H1 (cell line): ENCODE data around the gene AMN. TPM values are rescaled to one million over a fixed set of nuclear protein-coding genes. Genes with fewer than 3 reads are reported as not detected.

Experiments used
- CTCF ChIA-PET: fragments of 300-600 bp; sonication (Branson Sonifier 250); formaldehyde crosslinking; loops from one replicate; lab custom pipeline; 2021; ENCODE audit not compliant: partially characterized antibody; lab: Charles Lee
- POLR2A ChIA-PET: fragments of 300-600 bp; sonication (Branson Sonifier 250); formaldehyde crosslinking; loops from one replicate; lab custom pipeline; 2021; ENCODE audit warnings: inconsistent platforms; ENCODE audit not compliant: partially characterized antibody; lab: Charles Lee
- DNase-seq, 2 experiments: peaks; one replicate each; pipeline versions ENCODE4 v3.0.0 to v3.0.0-alpha.2; 2010 to 2022; ENCODE audit warnings: low spot score in 2 of 2, low read depth in 1 of 2, mixed read lengths in 1 of 2
- FAIRE-seq: peaks from 2 replicates; lab custom pipeline; 2011; peaks lifted over from hg19 to GRCh38; lab: Jason Lieb, UNC
- H2AFZ ChIP-seq: 2 replicates; pipeline ENCODE4 v1.8.1; 2012; ENCODE audit warnings: low read length, inconsistent platforms
- H2AK5ac ChIP-seq: 2 replicates; pipeline ENCODE4 v1.6.1; 2013; ENCODE audit warnings: low read depth, low read length
- H2BK120ac ChIP-seq: replicated peaks from 2 replicates; pipeline ENCODE3; 2013; ENCODE audit warnings: low read depth, low read length, inconsistent platforms
- H2BK12ac ChIP-seq: 2 replicates; pipeline ENCODE4 v1.6.1; 2013; ENCODE audit warnings: low read depth, low read length
- H2BK15ac ChIP-seq: 2 replicates; pipeline ENCODE4 v1.6.1; 2013; ENCODE audit warnings: low read length
- H2BK20ac ChIP-seq: 2 replicates; pipeline ENCODE4 v1.6.1; 2013; ENCODE audit warnings: low read length
- H2BK5ac ChIP-seq: 2 replicates; pipeline ENCODE4 v1.6.1; 2013; ENCODE audit warnings: low read depth, low read length
- H3K14ac ChIP-seq: 2 replicates; pipeline ENCODE4 v1.6.1; 2013; ENCODE audit warnings: inconsistent platforms; ENCODE audit not compliant: insufficient read length
- H3K18ac ChIP-seq: 2 replicates; pipeline ENCODE4 v1.6.1; 2013; ENCODE audit warnings: low read length; ENCODE audit errors: extremely low read depth
- H3K23ac ChIP-seq: 2 replicates; pipeline ENCODE4 v1.6.1; 2013; ENCODE audit warnings: inconsistent platforms; ENCODE audit not compliant: insufficient read length
- H3K23me2 ChIP-seq: 2 replicates; pipeline ENCODE4 v1.6.1; 2013; ENCODE audit warnings: low read depth, low read length
- H3K27ac ChIP-seq: 2 replicates; pipeline ENCODE4 v1.6.1; 2011; ENCODE audit warnings: low read depth, low read length, inconsistent platforms
- H3K27me3 ChIP-seq, 4 experiments: replicated peaks in 1 of 4; 1 replicate in 1 of 4; 2 replicates in 3 of 4; pipeline versions ENCODE4 v1.6.1 to v1.8.1; 2011 to 2013; ENCODE audit warnings: low read length in 3 of 4, mild to moderate bottlenecking in 3 of 4, inconsistent platforms in 2 of 4, mixed read lengths in 2 of 4, moderate library complexity in 1 of 4; ENCODE audit not compliant: control insufficient read depth in 3 of 4, insufficient read depth in 3 of 4; ENCODE audit errors: extremely low read depth in 1 of 4
- H3K36me3 ChIP-seq, 4 experiments: 2 replicates each; pipeline versions ENCODE4 v1.6.1 to v1.8.1; 2011 to 2013; ENCODE audit warnings: mild to moderate bottlenecking in 4 of 4, low read length in 3 of 4, moderate library complexity in 2 of 4, control low read depth in 1 of 4, inconsistent platforms in 1 of 4; ENCODE audit not compliant: insufficient read depth in 4 of 4, control insufficient read depth in 2 of 4
- H3K4ac ChIP-seq: replicated peaks from 2 replicates; pipeline ENCODE3; 2013; ENCODE audit warnings: low read length, low read depth, mixed read lengths, inconsistent platforms; ENCODE audit not compliant: insufficient read length
- H3K4me1 ChIP-seq, 4 experiments: replicated peaks in 1 of 4; 1 replicate in 1 of 4; 2 replicates in 3 of 4; pipeline versions ENCODE4 v1.6.1 to v1.8.1; 2011 to 2013; ENCODE audit warnings: low read length in 3 of 4, inconsistent platforms in 2 of 4, mixed read lengths in 1 of 4; ENCODE audit not compliant: insufficient read depth in 4 of 4, control insufficient read depth in 3 of 4
- H3K4me2 ChIP-seq, 2 experiments: 2 replicates each; pipeline versions ENCODE4 v1.6.1 to v1.8.1; 2011 to 2013; ENCODE audit warnings: low read depth in 2 of 2, low read length in 2 of 2, control low read depth in 1 of 2, inconsistent platforms in 1 of 2, mild to moderate bottlenecking in 1 of 2; ENCODE audit not compliant: insufficient read depth in 1 of 2
- H3K4me3 ChIP-seq, 4 experiments: fragments of 200-600, 300-600 bp in 1 of 4; sonication (generic), shearing (Covaris generic), sonication (Bioruptor Twin) in 1 of 4; 2 replicates each; pipeline versions ENCODE4 v1.5.1 to v1.8.1; 2011 to 2016; ENCODE audit warnings: low read length in 4 of 4, low read depth in 3 of 4, control low read depth in 2 of 4, inconsistent platforms in 2 of 4, mild to moderate bottlenecking in 2 of 4, mixed read lengths in 1 of 4, moderate library complexity in 1 of 4; ENCODE audit not compliant: insufficient read depth in 2 of 4; ENCODE audit errors: extremely low read depth in 1 of 4
- H3K56ac ChIP-seq: replicated peaks from 2 replicates; pipeline ENCODE3; 2013; ENCODE audit warnings: low read depth, mild to moderate bottlenecking, mixed read lengths, low read length, inconsistent platforms; ENCODE audit not compliant: insufficient read length
- H3K79me1 ChIP-seq: 2 replicates; pipeline ENCODE4 v1.6.1; 2013; ENCODE audit warnings: low read depth, low read length, control low read depth
- H3K79me2 ChIP-seq, 2 experiments: 2 replicates each; pipeline versions ENCODE4 v1.6.1 to v1.8.1; 2012 to 2013; ENCODE audit warnings: low read length in 2 of 2, mild to moderate bottlenecking in 2 of 2, inconsistent platforms in 1 of 2; ENCODE audit not compliant: insufficient read depth in 2 of 2, control insufficient read depth in 1 of 2
- H3K9ac ChIP-seq, 4 experiments: replicated peaks in 1 of 4; 1 replicate in 1 of 4; 2 replicates in 3 of 4; pipeline versions ENCODE4 v1.6.1 to v1.8.1; 2011 to 2013; ENCODE audit warnings: low read depth in 3 of 4, low read length in 3 of 4, control low read depth in 2 of 4, mild to moderate bottlenecking in 2 of 4, moderate library complexity in 2 of 4, inconsistent platforms in 1 of 4; ENCODE audit errors: extremely low read depth in 1 of 4
- H3K9me3 ChIP-seq, 2 experiments: 2 replicates each; pipeline versions ENCODE4 v1.6.1 to v1.8.1; 2012 to 2013; ENCODE audit warnings: mild to moderate bottlenecking in 2 of 2, moderate library complexity in 2 of 2, control low read depth in 1 of 2, inconsistent platforms in 1 of 2, low read depth in 1 of 2, low read length in 1 of 2, mixed read lengths in 1 of 2; ENCODE audit not compliant: insufficient read depth in 2 of 2
- H4K20me1 ChIP-seq, 2 experiments: replicated peaks in 1 of 2; 2 replicates each; pipeline versions ENCODE3 to v1.8.1; 2011 to 2013; ENCODE audit warnings: inconsistent platforms in 2 of 2, low read length in 2 of 2, mild to moderate bottlenecking in 1 of 2; ENCODE audit not compliant: insufficient read depth in 2 of 2, control insufficient read depth in 1 of 2
- H4K5ac ChIP-seq: 2 replicates; pipeline ENCODE4 v1.6.1; 2013; ENCODE audit warnings: low read length, low read depth, mixed read lengths, inconsistent platforms; ENCODE audit not compliant: insufficient read length
- H4K8ac ChIP-seq: 2 replicates; pipeline ENCODE4 v1.8.0; 2013; ENCODE audit warnings: mild to moderate bottlenecking, moderate library complexity, low read length, inconsistent platforms; ENCODE audit not compliant: insufficient read depth; ENCODE audit errors: extremely low read depth
- H4K91ac ChIP-seq: replicated peaks from 2 replicates; pipeline ENCODE3; 2013; ENCODE audit warnings: low read length, mixed read lengths, inconsistent platforms; ENCODE audit not compliant: insufficient read length
- whole genome bisulfite sequencing, 2 experiments: shearing (Covaris generic) in 1 of 2; methylation state at CpG; one replicate each; pipeline versions ENCODE4 v1.1.6 to v1.1.7; 2013 to 2015; ENCODE audit warnings: low lambda C conversion rate in 2 of 2, mixed read lengths in 2 of 2, inconsistent platforms in 1 of 2, low coverage in 1 of 2, missing lambda C conversion rate in 1 of 2; ENCODE audit not compliant: insufficient replicate concordance in 2 of 2, insufficient coverage in 1 of 2, insufficient read length in 1 of 2; ENCODE audit errors: extremely low coverage in 1 of 2, missing lambda C conversion rate in 1 of 2; 5-methylcytosine and 5-hydroxymethylcytosine counted together
- polyA plus RNA-seq, 7 experiments: library from polyadenylated mRNA; depleted of rRNA in 3 of 7; stranded (reverse) in 5 of 7; unstranded in 2 of 7; fragments of >200 nt in 5 of 7; fragments of 200-250 nt in 2 of 7; gene quantifications; 1 replicate in 5 of 7; 2 replicates in 1 of 7; 4 replicates in 1 of 7; pipeline versions ENCODE4 v1.2.1 to v1.2.3, GENCODE V29; 2011 to 2013; ENCODE audit warnings: missing spikeins in 2 of 7, mixed read lengths in 2 of 7
- total RNA-seq: library from RNA; stranded (reverse); fragmentation: NEBNext Ultra II Directional; extraction: Animal tissue kit (Norgen Biotek cat#: 25700); gene quantifications from 2 replicates; pipeline ENCODE4 v1.2.1, GENCODE V29; 2021

The AMN gene
- total and polyA plus RNA-seq, 2 of the 8 experiments (the other 6 are each of a cell fraction or from before 2014, with no cell fraction given) = 0.77 to 1.5 TPM

DNA sequence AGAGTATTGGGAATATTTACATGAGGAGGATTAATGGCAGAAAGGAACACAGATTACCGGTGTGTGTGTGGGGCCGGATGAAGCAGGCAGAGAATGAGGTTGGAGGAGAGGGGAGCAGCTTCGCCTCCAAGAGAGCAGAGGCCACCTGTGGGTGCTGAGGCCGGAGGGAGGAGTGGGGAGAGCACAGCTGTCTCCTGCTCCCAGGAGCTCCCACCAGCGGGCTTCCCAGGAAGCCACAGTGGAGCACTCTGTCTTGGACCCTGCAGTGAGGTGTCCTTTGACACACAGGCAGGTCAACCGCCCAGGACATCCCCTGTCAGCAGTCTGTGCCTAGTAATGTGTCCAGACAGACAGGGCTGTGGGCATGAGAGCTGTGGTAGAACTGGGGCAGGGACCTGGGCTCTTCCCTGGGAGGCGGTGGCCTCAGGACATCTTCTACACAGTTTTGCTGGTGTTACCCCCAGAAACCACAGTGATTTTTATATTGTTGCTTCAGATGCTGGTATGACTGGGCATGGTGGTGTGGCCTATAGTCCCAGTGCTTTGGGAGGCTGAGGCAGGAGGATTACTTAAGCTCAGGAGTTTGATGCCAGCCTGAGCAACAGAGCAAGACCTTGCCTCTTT, 18.5 kb upstream of the AMN start:
- no peak overlapping the region for H3K23ac ChIP-seq
- H2AK5ac ChIP-seq = no peak overlapping the region
- H4K20me1 ChIP-seq = peaks cover 2 to 3% of the 10 kb centered on the region in 2 experiments
- DNase-seq (no peak), FAIRE-seq (no peak)
- no peaks in the 10 kb centered on the region for H3K23me2 ChIP-seq
- no peak overlapping the region for H4K8ac ChIP-seq
- H3K4me2 ChIP-seq = no peak overlapping the region
- H4K91ac ChIP-seq = no peak overlapping the region
- no peak overlapping the region for H2BK20ac ChIP-seq
- peaks cover 3 to 15% of the 10 kb centered on the region in 2 experiments; a peak in 2 of 4 replicates for H3K9me3 ChIP-seq
- H3K56ac ChIP-seq = no peak overlapping the region
- CTCF ChIA-PET = interaction anchor here (1.5 kb wide), 1 partner anchor 13 kb away, joined by 6 read pairs; no protein-coding TSS in a partner anchor
- H3K4me3 ChIP-seq = no peak overlapping the region
- H2BK15ac ChIP-seq = no peak overlapping the region
- H3K18ac ChIP-seq = no peak overlapping the region
- no peaks in the 10 kb centered on the region for H3K79me2 ChIP-seq
- no peak overlapping the region for H2BK12ac ChIP-seq
- POLR2A ChIA-PET = no interaction called here
- H2BK5ac ChIP-seq = no peak overlapping the region
- peaks cover 0 to 21% (median 7%) of the 10 kb centered on the region in 4 experiments; a peak in 3 of 8 replicates for H3K36me3 ChIP-seq
- no peak overlapping the region for H4K5ac ChIP-seq
- H2AFZ ChIP-seq = no peak overlapping the region
- H3K27ac ChIP-seq = no peak overlapping the region
- no peaks in the 10 kb centered on the region for H3K4me1 ChIP-seq
- H3K14ac ChIP-seq = no peak overlapping the region
- 91% methylated on average over 7 of the region's 7 CpGs; no CpG with 5 or more reads in 1 of the 2 experiments for WGBS, 2 experiments
- H3K9ac ChIP-seq = no peak overlapping the region
- no peak overlapping the region for H2BK120ac ChIP-seq
- no peak overlapping the region for H3K4ac ChIP-seq
- H3K27me3 ChIP-seq = no peaks in the 10 kb centered on the region
- H3K79me1 ChIP-seq = no peaks in the 10 kb centered on the region
